ENCODE results near the gene COBL. TPM values are rescaled to one million over a fixed set of nuclear protein-coding genes. Genes with fewer than 3 reads are reported as not detected.

The COBL gene
- total and polyA plus RNA-seq, 2 of the 4 experiments (the other 2 are of a cell fraction): under 0.01 TPM; not detected in 1

GRCh38 chr7:51340029-51340838 lies 23.6 kb upstream of the COBL start:
- dilution Hi-C loops (cut with HindIII; ENCODE audit: low sequenced_read_pairs, unreplicated experiment) (no loop called here), in situ Hi-C loops (cut with MboI; ENCODE audit: low sequenced_read_pairs) (no loop called here), intact Hi-C loops (cut with micrococcal nuclease) (no loop called here)
- WGBS, 2 experiments (ENCODE audit: extremely low coverage in 2 of 2, insufficient read length in 1 of 2): 50% methylated on average over 1 of the region's 9 CpGs; no CpG with 5 or more reads in 1 of the 2 experiments
- BruUV-seq (replicated peaks): no TSS peak
- POLR2A ChIA-PET (ENCODE audit: unreplicated experiment): no interaction called here
- H3K9me3 ChIP-seq (ENCODE audit: control insufficient read depth, insufficient read depth, low read length): peaks cover 2% of the 10 kb centered on the region
- no peak overlapping the region for H3K56ac ChIP-seq (ENCODE audit: extremely low read depth, insufficient read depth, low read length)
- no peak overlapping the region for H4K5ac ChIP-seq (ENCODE audit: low read depth, low read length)
- no peak overlapping the region for H3K14ac ChIP-seq (replicated peaks; ENCODE audit: low read depth, low read length)
- ATAC-seq (ENCODE audit: low read depth) (no peak), DNase-seq (no peak)
- H2BK20ac ChIP-seq (ENCODE audit: low read depth, low read length): no peak overlapping the region
- H3K27me3 ChIP-seq (ENCODE audit: control insufficient read depth, insufficient read depth, low read length): no peaks in the 10 kb centered on the region
- H2AFZ ChIP-seq (replicated peaks; ENCODE audit: low read length, poor library complexity): no peak overlapping the region
- H2BK120ac ChIP-seq (ENCODE audit: low read depth, low read length): no peak overlapping the region
- H3K27ac ChIP-seq (ENCODE audit: insufficient read depth, low read length): no peak overlapping the region
- H3K4me1 ChIP-seq (ENCODE audit: control insufficient read depth, insufficient read depth, low read length): no peaks in the 10 kb centered on the region
- H3K4ac ChIP-seq (ENCODE audit: low read depth, low read length): no peak overlapping the region
- H3K36me3 ChIP-seq (ENCODE audit: control insufficient read depth, insufficient read depth, low read length): no peaks in the 10 kb centered on the region
- H3K4me2 ChIP-seq (ENCODE audit: low read depth, low read length): no peak overlapping the region
- H3K23ac ChIP-seq (ENCODE audit: low read depth, low read length): no peak overlapping the region
- no peak overlapping the region for H2AK9ac ChIP-seq (replicated peaks; ENCODE audit: low read depth, low read length, poor library complexity)
- CTCF ChIA-PET: no interaction called here
- no peak overlapping the region for H3K4me3 ChIP-seq (ENCODE audit: insufficient read depth, low read depth, low read length)
- no peak overlapping the region for H3K9ac ChIP-seq (ENCODE audit: low read depth, low read length)
- H2BK15ac ChIP-seq (ENCODE audit: low read depth, low read length): no peak overlapping the region
- no peak overlapping the region for H4K91ac ChIP-seq (ENCODE audit: insufficient read depth, low read depth, low read length)
- H3K79me1 ChIP-seq (ENCODE audit: low read depth in 1 of 2, low read length in 2 of 2): no peaks in the 10 kb centered on the region
- TF ChIP-seq, protein P1, sequence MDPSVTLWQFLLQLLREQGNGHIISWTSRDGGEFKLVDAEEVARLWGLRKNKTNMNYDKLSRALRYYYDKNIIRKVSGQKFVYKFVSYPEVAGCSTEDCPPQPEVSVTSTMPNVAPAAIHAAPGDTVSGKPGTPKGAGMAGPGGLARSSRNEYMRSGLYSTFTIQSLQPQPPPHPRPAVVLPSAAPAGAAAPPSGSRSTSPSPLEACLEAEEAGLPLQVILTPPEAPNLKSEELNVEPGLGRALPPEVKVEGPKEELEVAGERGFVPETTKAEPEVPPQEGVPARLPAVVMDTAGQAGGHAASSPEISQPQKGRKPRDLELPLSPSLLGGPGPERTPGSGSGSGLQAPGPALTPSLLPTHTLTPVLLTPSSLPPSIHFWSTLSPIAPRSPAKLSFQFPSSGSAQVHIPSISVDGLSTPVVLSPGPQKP (IDR thresholded peaks at IDR 0.05; ENCODE audit: borderline replicate concordance, low read depth, low read length): no peak
- TF ChIP-seq CEBPB (IDR thresholded peaks at IDR 0.05; ENCODE audit: low read depth, low read length): no peak
- no peak for TF ChIP-seq CTCF (conservative IDR thresholded peaks at IDR 0.05; ENCODE audit: low read depth, low read length)
- no peak for TF ChIP-seq RCOR1 (IDR thresholded peaks at IDR 0.05; ENCODE audit: insufficient replicate concordance, low read length)
- no peak for TF ChIP-seq RFX5 (IDR thresholded peaks at IDR 0.05; ENCODE audit: low read depth, low read length)
- TF ChIP-seq FOS (IDR thresholded peaks at IDR 0.05; ENCODE audit: low read depth, low read length): no peak
- no peak for TF ChIP-seq POLR2A (IDR thresholded peaks at IDR 0.05; ENCODE audit: low read depth, low read length)
- no peaks in the 10 kb centered on the region for H3K9me1 ChIP-seq (ENCODE audit: insufficient read depth, low read length)
- no peak overlapping the region for H4K8ac ChIP-seq (ENCODE audit: low read depth in 2 of 2, low read length in 2 of 2)
- H4K20me1 ChIP-seq (ENCODE audit: insufficient read depth, low read length): no peaks in the 10 kb centered on the region
- H2BK5ac ChIP-seq (ENCODE audit: low read depth, low read length, poor library complexity, severe bottlenecking): no peak overlapping the region
- no peak overlapping the region for H3K18ac ChIP-seq (ENCODE audit: low read depth, low read length)
- no peak overlapping the region for H2AK5ac ChIP-seq (ENCODE audit: low read depth, low read length)

Data from IMR-90 (cell line).